Measurements from ENCODE around the gene RPAIN. TPM values are rescaled to one million over a fixed set of nuclear protein-coding genes. Genes with fewer than 3 reads are reported as not detected.

RPAIN gene
- 10 to 100 TPM; 25.4 to 30.7 TPM for total RNA-seq

GRCh38 chr17:5419959-5420653 is at the start of gene RPAIN:
TSS of gene RPAIN (plus strand) at chr17:5420182. CDS start at chr17:5420211, 29 bp downstream.
- peak within 1 kb of the TSS; percentile 90 for H3K27ac ChIP-seq
- no peak for TF ChIP-seq CTCF (IDR thresholded peaks at IDR 0.05)
- no peaks in the 10 kb centered on the region for H3K27me3 ChIP-seq
- peak within 1 kb of the TSS; percentile 67 for H3K4me3 ChIP-seq
- H3K9ac ChIP-seq (ENCODE audit: low read depth in 2 of 2, low read length in 2 of 2), result peak within 1 kb of the TSS; percentile 80 to 94
- intact Hi-C loops (cut with DNase I), result no loop called here
- H3K36me3 ChIP-seq, result peaks cover 3% of the 10 kb centered on the region
- peak; percentile 93 for DNase-seq
- H3K4me1 ChIP-seq, result peaks cover 17% of the 10 kb centered on the region
- H3K9me3 ChIP-seq, result no peaks in the 10 kb centered on the region

- H3K27me3 ChIP-seq, result no peaks in the 10 kb centered on the region
- H3K4me3 ChIP-seq, result no peak overlapping the region
- intact Hi-C loops (cut with DNase I), result no loop called here
- H3K36me3 ChIP-seq, result no peaks in the 10 kb centered on the region
- TF ChIP-seq CTCF (IDR thresholded peaks at IDR 0.05), result no peak
- DNase-seq, result no peak
- no peak overlapping the region for H3K9ac ChIP-seq (ENCODE audit: low read depth in 2 of 2, low read length in 2 of 2)
- no peaks in the 10 kb centered on the region for H3K4me1 ChIP-seq
- no peaks in the 10 kb centered on the region for H3K9me3 ChIP-seq
- no peak overlapping the region for H3K27ac ChIP-seq
Measured at GRCh38 chr17:5370411-5370810, 49.6 kb upstream of the RPAIN start.

GRCh38 chr17:5373112-5373511 is 46.9 kb upstream of the RPAIN start:
- no peak for TF ChIP-seq CTCF (IDR thresholded peaks at IDR 0.05)
- Histone ChIP-seq H3K4me3 (no peak overlapping the region), H3K9ac (ENCODE audit: low read depth in 2 of 2, low read length in 2 of 2) (no peak overlapping the region), H3K27me3 (no peaks in the 10 kb centered on the region), H3K4me1 (no peaks in the 10 kb centered on the region), H3K9me3 (no peaks in the 10 kb centered on the region), H3K27ac (no peak overlapping the region), H3K36me3 (peaks cover 1% of the 10 kb centered on the region)
- intact Hi-C loops (cut with DNase I), result no loop called here
- no peak for DNase-seq

GRCh38 chr17:5378566-5379207 is 41.3 kb upstream of the RPAIN start:
- Histone ChIP-seq H3K9me3 (no peaks in the 10 kb centered on the region), H3K27ac (no peak overlapping the region), H3K4me3 (no peak overlapping the region), H3K36me3 (peaks cover 29% of the 10 kb centered on the region), H3K4me1 (no peaks in the 10 kb centered on the region), H3K9ac (ENCODE audit: low read depth in 2 of 2, low read length in 2 of 2) (no peak overlapping the region), H3K27me3 (no peaks in the 10 kb centered on the region)
- intact Hi-C loops (cut with DNase I), result no loop called here
- TF ChIP-seq CTCF (IDR thresholded peaks at IDR 0.05), result no peak
- no peak for DNase-seq

- Histone ChIP-seq H3K9me3 (no peaks in the 10 kb centered on the region), H3K27ac (no peak overlapping the region), H3K4me1 (no peaks in the 10 kb centered on the region), H3K4me3 (no peak overlapping the region), H3K9ac (ENCODE audit: low read depth in 2 of 2, low read length in 2 of 2) (no peak overlapping the region), H3K27me3 (no peaks in the 10 kb centered on the region), H3K36me3 (peaks cover 29% of the 10 kb centered on the region)
- no peak for TF ChIP-seq CTCF (IDR thresholded peaks at IDR 0.05)
- intact Hi-C loops (cut with DNase I), result no loop called here
- no peak for DNase-seq
Measured at GRCh38 chr17:5379351-5380107, 40.5 kb upstream of the RPAIN start.
